GM03348 (cell line): ENCODE measurements around the gene ATL3.
"Not testable (repeated sequence)": the region's sequence is repeated elsewhere in the genome, so short reads cannot be mapped to it uniquely, and the experiment has no call there.

Experiments
- DNase-seq: peaks from one replicate; pipeline ENCODE4 v3.0.0; 2012; ENCODE audit warnings: low spot score

ATL3 gene, protein sequence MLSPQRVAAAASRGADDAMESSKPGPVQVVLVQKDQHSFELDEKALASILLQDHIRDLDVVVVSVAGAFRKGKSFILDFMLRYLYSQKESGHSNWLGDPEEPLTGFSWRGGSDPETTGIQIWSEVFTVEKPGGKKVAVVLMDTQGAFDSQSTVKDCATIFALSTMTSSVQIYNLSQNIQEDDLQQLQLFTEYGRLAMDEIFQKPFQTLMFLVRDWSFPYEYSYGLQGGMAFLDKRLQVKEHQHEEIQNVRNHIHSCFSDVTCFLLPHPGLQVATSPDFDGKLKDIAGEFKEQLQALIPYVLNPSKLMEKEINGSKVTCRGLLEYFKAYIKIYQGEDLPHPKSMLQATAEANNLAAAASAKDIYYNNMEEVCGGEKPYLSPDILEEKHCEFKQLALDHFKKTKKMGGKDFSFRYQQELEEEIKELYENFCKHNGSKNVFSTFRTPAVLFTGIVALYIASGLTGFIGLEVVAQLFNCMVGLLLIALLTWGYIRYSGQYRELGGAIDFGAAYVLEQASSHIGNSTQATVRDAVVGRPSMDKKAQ

DNA sequence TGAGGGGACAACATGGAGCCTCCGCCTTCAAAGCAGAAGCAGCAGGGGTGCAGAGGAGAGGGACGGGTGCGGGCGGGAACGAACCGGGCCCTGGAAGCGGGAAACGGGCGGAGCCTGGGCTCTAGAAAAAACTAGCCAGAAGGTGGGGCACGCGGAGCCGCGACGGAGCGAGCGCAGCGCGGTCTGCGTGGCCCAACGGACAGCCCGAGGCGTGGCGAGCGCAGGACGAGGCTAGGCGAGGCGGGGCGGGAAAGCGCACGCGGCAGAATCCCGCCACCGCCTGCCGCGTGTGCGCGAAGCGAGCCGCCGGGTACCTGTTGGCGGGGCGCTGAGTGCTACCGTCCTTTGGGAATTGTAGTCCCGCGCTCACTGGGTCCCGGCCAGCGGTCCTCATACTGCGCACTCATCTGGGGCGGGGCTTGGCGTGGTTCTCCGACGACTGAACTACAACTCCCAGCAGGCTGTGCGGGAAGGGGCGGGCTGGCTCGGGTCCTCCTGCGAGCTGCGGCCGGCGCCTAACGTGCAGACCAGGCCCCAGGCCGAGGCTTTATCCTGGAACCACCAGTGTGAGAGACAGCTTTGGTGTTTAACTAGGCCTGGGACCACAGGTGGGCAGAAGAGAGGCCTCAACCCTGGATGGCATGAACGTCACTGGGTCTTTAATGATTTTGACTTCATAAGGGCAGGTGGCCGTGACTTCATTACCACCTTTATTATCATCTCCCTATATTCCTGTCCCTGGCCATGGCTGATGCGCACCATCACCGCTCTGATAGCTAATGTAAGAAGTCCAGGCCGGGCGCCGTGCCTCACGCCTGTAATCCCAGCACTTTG is at the start of gene ATL3:
Gene ATL3, minus strand, starts transcription at position 55 of the 834 bp plus-strand sequence. Its CDS starts 41 bp downstream, at position 14.
- peak; percentile 93 for DNase-seq

DNA sequence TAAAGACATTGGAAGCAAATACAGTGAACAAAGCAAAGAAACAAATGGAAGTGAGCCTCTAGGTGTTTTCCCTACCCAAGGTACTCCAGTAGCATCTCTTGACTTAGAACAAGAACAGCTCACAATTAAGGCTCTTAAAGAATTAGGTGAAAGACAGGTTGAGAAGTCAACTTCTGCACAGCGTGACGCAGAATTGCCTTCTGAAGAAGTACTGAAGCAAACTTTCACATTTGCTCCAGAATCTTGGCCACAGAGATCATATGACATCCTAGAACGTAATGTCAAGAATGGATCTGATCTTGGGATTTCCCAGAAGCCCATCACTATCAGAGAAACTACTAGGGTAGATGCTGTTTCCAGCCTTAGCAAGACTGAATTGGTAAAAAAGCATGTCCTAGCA is 49.4 kb upstream of the ATL3 start:
- DNase-seq = no peak

DNA sequence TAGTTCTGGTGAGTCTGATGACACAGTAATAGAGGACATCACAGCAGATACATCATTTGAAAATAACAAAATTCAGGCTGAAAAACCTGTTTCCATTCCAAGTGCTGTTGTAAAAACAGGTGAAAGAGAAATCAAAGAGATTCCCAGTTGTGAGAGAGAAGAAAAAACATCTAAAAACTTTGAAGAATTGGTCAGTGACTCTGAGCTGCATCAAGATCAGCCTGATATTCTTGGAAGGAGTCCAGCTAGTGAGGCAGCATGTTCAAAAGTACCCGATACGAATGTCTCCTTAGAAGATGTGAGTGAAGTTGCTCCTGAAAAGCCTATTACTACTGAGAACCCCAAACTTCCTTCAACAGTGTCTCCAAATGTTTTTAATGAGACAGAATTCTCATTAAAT is 48.8 kb upstream of the ATL3 start:
- no peak for DNase-seq

DNA sequence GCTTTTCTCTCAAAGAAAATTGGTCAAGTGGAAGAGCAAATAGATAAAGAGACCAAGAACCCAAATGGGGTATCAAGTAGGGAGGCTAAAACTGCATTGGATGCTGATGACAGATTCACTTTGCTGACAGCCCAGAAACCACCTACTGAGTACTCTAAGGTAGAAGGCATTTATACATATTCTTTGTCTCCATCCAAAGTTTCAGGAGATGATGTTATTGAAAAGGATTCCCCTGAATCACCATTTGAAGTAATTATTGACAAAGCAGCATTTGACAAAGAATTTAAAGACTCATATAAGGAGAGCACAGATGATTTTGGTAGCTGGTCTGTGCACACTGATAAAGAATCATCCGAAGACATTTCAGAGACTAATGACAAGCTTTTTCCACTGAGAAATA is 47.8 kb upstream of the ATL3 start:
- DNase-seq = no peak

DNA sequence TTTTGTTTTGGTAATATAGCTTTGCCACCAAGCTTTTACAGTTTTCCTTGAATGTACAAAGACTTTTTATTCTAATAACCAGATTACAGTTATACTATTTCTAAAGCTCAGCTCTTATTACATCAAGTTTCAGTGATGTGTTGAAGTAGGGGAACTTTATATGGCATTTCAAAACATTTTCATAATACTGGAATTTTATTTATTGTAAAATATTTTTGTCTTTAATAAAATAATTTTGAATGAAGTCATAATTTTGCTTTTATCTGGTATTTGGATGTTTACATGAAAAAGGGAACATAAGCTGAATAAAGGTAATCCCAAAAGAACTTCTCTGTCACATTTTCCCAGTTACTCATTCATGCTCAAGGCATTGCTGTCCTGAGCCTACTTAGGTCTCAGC is 44.9 kb upstream of the ATL3 start:
- no peak for DNase-seq

DNA sequence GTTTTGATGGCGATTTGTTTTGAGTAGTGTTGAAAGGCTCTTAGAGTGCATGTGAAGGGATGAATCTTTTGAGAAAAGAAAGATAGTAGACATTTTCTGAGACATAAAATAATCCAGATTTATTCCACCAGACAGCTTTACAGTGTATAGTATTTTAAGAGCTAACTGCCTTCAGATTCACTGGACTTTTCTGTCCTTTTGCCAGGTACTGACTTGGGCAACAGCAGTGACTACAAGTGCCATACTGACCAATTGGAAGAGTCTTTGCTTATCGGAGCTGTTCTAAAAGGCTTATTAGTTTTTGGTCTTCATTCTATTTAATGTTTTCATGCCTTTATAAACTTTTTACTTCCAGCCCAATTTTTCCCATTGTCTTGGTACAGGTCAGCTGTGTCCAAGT is 42.6 kb upstream of the ATL3 start:
- DNase-seq = no peak

DNA sequence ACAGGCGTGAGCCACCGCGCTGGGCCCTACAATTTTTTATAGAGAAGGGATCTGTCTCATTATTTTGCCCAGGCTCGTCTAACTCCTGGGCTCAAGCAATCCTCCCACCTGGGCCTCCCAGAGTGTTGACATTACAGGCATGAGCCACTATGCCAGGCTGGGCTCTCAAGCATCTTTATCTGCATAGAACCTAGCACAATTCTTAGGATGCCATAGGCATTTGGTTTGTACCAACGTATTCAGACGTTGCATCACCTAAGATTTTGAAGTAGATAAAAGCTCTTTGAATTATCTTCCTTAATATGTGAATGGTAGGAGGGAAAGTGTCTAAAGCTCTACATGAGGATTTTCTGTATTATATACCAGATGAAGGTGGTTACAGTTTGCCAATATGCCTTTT is 40.7 kb upstream of the ATL3 start:
- DNase-seq = no peak

DNA sequence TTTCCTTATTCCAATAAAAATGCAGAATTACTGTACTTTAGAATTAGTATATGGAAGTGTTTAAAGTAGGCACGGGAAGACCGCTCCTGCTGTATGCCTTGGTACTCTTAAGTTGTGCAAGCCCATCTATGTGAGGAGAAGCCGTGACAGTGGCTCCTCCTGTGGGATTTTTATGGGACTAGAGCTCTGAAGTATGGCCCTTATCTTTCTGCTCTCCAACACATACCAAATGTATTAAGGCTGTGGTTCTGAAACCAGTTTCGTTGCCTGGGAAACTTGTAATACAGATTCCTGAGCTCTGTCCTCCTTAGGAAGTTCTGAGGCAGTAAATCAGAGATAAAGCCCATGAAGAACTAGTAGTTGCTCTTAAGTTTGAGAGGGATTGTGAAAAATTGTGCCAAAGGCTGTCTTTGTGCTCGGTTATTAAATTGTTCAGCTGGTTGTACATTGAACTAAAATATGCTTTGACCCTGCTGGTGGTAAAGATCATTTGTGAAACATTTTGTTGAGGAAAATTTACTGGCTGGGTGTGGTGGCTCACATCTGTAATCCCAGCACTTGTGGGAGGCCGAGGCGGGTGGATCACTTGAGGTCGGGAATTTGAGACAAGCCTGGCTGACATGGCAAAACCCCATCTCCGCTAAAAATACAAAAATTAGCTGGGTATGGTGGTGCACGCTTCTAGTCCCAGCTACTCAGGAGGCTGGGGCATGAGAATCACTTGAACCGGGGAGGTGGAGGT is 39.5 kb upstream of the ATL3 start:
- peak; percentile 75 for DNase-seq

DNA sequence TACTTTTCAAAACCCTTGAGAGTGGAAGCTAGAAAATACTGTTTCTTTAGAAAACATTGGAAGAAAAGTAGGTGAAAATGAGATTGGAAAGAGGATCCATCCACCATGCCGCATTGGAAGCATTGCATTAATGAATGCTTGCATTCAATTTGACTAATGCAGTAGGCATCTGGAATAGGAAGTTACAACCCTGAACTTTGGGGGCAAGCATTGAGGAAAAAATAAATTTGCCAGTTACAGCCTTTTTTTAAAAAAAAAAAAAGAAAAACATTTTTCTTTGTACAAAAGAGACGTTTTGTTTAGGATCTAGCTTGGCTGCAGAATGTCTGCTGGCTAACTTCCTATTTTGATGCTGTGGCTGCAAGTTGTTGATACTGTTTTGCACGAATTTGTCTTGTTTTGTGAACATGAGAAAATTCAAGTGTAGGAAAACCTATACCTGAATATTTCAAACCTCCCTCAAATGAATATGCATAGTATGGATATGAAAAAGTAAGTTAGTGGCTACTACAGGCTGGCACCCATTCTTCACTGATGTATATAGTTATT is 38.2 kb upstream of the ATL3 start:
- no peak for DNase-seq

DNA sequence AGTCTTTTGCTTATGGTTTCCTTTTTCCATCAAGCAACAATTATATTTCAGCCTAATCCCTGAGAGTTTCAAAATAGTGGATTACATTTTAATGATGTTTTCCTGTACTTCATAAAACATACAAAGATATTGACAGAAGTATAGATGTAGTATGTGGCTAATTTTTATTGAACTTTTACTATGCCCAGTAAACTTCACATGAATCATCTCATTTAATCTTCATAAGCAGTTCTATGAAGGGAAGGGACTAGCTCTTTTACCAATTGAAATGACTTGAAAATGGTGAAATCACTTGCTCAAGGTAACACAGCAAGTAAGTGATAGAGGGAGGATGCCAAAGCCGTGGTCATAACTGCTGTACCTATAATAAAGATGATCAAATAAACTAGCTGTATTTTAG is 37.6 kb upstream of the ATL3 start:
- DNase-seq = no peak

DNA sequence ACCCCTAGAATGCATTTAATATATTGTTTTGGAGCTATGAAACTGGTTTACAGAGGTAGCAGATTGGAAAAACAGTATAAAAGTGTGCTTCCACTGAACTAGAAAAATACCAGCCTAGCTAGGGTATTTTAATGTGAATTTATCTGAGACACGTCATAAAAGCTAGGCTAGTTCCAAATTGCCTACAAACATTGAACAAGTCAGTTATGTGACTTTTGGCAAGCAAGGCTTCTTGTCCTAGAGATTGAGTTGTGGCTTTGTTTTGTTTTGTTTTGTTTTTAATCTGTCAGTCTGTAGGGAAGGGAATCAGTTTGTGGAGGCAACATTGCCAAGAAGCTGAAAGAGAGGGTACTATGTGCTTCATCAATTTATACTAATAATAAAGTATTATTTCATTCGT is 34.4 kb upstream of the ATL3 start:
- DNase-seq = no peak

DNA sequence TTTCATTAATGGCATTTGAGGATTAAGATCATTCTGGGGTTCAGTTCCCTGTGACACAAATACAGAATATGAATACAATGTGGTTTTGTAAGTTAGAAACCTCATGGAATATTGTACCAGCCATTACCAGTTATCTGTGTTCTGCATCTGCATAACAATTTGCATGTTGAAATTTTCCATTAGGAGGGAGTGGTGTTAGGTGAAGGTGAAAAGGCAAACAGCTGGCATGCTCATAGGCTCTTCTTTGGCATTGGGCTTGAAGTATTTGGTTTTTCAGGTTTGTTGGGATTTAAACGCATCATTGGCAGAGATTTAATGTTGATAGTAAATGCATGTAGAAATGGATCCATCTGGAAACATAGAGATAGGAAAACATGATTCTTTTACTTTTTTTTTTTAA is 28.7 kb upstream of the ATL3 start:
- no peak for DNase-seq

DNA sequence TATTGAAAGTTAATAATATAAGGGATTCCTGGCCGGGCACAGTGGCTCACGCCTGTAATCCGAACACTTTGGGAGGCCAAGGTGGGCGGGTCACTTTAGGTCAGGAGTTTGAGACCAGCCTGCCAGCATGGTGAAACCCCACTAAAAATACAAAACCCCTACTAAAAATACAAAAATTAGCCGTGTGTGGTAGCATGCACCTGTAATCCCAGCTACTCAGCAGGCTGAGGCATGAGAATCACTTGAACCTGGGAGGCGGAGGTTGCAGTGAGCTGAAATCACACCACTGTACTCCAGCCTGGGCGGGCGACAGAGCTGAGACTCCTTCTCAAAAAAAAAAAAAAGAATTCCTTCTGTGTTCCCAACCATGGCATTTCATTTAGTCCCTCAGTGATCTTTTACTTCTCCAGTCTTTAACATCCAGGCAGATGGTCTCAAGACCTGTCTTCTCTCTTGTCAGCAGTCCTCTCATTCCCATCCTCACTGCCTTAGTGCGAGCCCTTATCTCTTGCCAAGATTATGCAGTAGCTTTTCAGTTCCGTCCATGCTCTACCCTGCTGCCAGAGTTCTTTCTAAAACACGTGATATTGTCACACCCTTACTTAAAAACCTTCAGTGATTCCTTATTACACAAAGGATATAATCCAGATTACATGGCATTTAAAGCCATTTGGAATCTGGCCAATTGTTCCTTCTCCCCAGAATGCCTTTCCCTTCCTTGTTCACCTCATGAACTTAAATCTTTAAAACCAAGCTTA is 28.0 kb upstream of the ATL3 start:
- DNase-seq = no peak

DNA sequence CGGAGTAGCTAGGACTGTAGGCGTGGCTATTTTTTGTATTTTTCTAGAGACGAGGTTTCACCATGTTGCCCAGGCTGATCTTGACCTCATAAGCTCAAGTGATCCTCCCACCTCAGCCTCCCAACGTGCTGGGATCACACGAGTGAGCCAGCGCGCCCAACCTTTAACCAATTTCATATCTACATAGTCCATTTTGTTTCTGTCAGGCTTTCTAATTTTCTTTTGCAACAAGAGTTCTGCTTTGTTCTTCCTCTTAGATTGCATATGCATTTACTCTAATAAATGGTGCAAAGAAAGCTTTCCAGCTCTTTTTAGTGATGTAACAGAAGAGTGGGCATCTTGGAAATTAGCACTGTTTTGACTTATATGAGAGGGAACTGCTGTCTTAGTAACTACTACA is 23.4 kb upstream of the ATL3 start:
- no peak for DNase-seq

DNA sequence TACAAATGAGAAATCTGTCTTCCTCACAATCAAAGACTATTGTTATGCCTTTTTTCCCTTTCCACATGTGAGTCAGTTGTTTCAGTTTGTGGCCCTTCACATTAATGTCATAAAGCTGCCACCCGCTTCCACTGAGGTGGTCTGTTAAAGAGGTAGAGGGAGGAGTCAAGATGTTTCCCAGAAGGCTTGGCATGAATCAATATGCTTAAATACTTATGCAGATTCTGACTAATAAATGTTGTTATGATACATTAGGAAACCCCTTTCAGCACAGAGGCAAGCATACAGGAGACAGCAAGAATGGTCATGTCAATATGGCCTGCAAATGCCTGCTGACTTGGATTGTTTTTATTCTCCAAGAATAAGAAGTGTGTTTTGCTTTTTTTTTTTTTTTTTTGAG is 16.7 kb upstream of the ATL3 start:
- DNase-seq = no peak

DNA sequence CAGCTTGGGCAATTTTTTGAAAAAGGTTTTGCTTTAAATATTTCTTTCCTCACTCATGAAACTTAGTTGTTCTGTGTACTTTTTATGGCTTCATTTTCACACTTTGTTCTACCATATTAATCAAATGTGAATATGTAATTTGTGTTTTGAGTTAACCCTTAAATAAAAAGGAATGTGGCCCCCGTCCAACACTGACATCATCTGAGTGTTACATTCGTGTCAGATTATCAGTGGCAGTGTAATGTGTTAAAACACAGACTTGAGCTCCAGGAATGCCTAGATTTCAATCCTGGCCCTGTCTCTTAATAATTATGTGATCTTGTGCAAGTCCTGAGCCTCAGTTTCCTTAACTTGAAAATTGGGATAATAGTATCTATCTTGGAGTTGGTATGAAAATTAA is 15.8 kb upstream of the ATL3 start:
- DNase-seq = no peak

DNA sequence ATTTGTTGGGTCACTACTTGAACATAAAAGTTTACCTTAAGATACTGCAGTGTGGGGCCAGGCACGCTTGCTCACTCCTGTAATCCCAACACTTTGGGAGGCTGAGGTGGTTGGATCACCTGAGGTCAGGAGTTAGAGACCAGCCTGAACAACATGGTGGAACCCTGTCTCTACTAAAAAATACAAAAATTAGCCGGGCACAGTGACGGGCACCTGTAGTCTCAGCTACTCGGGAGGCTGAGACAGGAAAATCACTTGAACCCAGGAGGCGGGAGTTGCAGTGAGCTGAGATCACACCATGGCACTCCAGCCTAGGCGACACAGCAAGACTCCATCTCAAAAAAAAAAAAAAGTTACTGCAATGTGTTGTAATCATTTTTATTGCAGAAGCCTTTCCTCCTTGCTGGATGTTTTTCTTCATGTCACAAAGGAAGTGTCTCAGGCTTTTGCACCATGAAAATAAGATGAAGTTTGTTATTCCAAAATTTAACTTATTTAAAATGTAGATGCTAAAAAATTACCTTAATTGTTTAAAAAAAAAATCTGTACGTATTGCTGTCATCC is 14.1 kb upstream of the ATL3 start:
- DNase-seq = not testable (repeated sequence)

DNA sequence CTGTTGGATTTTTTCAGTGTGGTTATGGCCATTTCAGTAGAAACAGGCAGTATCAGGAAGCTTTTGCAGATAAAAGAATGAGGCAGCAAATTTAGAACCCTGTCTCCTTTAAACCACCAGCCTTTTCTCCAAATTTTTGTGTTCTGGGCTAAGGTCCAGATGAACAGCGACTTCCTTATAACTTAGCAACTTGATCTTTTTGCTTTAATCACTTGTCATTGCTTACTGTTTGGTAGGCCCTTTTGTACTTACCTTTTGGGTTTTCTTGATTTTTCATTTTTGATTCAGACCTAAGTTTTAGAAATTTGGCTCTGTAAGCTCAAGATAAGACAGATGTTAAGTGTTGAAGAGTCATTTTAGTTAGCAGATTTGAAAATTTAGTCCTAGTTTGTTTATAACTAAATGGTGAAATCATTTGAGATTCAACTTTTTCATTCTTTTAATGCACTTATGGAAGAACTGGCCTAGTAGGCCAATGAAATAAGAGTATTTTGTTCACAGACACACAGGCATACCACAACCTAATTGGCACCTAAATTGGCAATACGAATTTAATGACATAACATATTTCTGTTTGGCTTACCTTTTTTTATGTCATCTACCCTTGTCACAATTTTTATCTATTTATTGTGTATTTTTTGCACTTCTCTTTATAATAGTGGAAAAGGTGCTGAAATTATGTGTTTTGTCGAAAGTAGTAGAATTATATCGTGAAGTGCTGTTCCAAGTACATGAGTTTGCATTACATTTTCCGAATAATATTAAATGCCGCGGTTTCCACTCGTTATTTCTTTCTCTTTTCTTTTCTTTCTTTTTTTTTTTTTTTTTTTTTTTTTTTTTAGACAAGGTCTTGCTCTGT is 12.2 kb upstream of the ATL3 start:
- peak; percentile 33 for DNase-seq

DNA sequence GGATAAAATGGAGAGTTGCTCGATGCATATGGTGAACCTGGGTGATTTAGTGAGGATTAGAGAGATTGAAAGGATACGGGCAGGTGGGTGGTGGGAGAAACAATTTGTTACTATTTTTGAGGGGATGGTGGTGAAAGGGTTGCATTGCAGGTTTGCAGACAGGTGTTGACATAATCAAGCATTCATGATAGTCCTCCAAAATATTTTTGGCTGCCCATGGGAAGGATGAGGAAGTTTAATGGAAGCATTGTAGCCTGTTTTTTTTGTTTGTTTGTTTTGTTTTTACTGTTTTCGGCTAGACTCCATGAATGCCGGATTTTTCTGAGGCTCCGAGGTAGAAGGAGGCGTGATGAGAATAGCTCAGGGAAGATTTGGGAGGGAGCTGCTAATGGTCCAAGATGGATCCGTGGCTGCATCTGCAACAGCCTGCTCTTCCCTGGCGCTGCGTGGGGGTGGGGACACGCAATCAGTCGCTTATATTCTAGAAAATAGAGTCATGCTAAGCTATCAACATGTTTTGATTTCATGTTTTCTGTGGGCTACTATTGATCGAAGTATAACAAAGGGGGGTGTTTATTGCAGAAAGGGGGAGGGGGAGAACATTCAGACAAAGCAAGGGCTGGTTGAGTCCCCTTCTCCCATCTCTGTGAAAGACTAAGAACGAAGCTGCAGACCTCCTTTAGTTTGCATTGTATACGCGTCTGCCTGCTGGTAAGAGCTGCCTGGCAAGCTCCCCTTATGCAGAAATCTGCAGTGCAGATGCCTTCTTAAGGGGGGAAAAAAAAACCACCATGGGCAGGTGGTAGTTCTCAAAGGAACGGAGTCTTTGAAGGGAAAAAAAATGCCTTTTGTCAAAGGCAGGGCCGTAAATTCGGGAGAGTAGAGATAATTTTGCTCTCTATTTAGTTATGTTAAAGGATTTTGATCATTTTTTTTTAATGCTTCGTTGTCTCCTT is 11.2 kb upstream of the ATL3 start:
- DNase-seq = peak; percentile 55
